Karpas-422 (cell line): ENCODE data around the gene OLIG3. TPM values are rescaled to one million over a fixed set of nuclear protein-coding genes. Genes with fewer than 3 reads are reported as not detected.
A peak's percentile ranks its signal among the peaks of the same experiment; 100 is the strongest.

Experiments
- DNase-seq: peaks from one replicate; pipeline ENCODE4 v3.0.0-alpha.2; 2015
- H2AFZ ChIP-seq: fragments of 200-600 bp; sonication (generic); 2 replicates; pipeline ENCODE4 v1.6.1; 2014; ENCODE audit warnings: antibody characterized with exemption, low read length, mixed read lengths
- H3K27ac ChIP-seq: fragments of 200-600 bp; sonication (generic); 2 replicates; pipeline ENCODE4 v1.5.1; 2014; ENCODE audit warnings: mild to moderate bottlenecking, low read length, moderate library complexity
- H3K27me3 ChIP-seq: fragments of 200-600 bp; sonication (generic); 2 replicates; pipeline ENCODE4 v1.6.1; 2014; ENCODE audit warnings: low read length, mixed read lengths
- H3K36me3 ChIP-seq: fragments of 200-600 bp; sonication (generic); 2 replicates; pipeline ENCODE4 v1.6.1; 2014; ENCODE audit warnings: low read length, mixed read lengths; ENCODE audit not compliant: insufficient read depth
- H3K4me1 ChIP-seq: fragments of 200-600 bp; sonication (generic); 2 replicates; pipeline ENCODE4 v1.6.1; 2014; ENCODE audit warnings: mild to moderate bottlenecking, low read length, mixed read lengths
- H3K4me2 ChIP-seq: fragments of 200-600 bp; sonication (generic); 2 replicates; pipeline ENCODE4 v1.6.1; 2014; ENCODE audit warnings: low read length, low read depth, mild to moderate bottlenecking; ENCODE audit not compliant: poor library complexity, severe bottlenecking
- H3K4me3 ChIP-seq: fragments of 200-600 bp; sonication (generic); 2 replicates; pipeline ENCODE4 v1.5.1; 2014; ENCODE audit warnings: mild to moderate bottlenecking, antibody characterized with exemption, low read length, mixed read lengths
- H3K79me2 ChIP-seq: fragments of 200-600 bp; sonication (generic); 2 replicates; pipeline ENCODE4 v1.6.1; 2014; ENCODE audit warnings: mild to moderate bottlenecking, low read length, mixed read lengths
- H3K9ac ChIP-seq: fragments of 200-600 bp; sonication (generic); 2 replicates; pipeline ENCODE4 v1.6.0; 2014; ENCODE audit warnings: low read length
- H3K9me2 ChIP-seq: fragments of 200-600 bp; sonication (generic), shearing (Covaris generic); replicated peaks from 2 replicates; pipeline ENCODE4 v1.6.0; 2014; ENCODE audit warnings: mild to moderate bottlenecking, low read length, moderate library complexity; ENCODE audit not compliant: insufficient read depth
- H3K9me3 ChIP-seq: fragments of 300-700, 200-600 bp; sonication (generic); 2 replicates; pipeline ENCODE4 v1.6.1; 2014; ENCODE audit warnings: low read length, mixed read lengths
- H4K20me1 ChIP-seq: fragments of 200-600 bp; sonication (generic); 2 replicates; pipeline ENCODE4 v1.6.1; 2014; ENCODE audit warnings: mild to moderate bottlenecking, antibody characterized with exemption, low read length, low read depth; ENCODE audit not compliant: insufficient read depth
- total RNA-seq: library from RNA; depleted of rRNA; stranded (reverse); fragments of >200 nt; shearing (Covaris generic); gene quantifications from 2 replicates; pipeline ENCODE4 v1.2.3, GENCODE V29; 2014; ENCODE audit warnings: low replicate concordance

Gene OLIG3
- total RNA-seq, 1 experiment from 2014 or later: not detected

DNA sequence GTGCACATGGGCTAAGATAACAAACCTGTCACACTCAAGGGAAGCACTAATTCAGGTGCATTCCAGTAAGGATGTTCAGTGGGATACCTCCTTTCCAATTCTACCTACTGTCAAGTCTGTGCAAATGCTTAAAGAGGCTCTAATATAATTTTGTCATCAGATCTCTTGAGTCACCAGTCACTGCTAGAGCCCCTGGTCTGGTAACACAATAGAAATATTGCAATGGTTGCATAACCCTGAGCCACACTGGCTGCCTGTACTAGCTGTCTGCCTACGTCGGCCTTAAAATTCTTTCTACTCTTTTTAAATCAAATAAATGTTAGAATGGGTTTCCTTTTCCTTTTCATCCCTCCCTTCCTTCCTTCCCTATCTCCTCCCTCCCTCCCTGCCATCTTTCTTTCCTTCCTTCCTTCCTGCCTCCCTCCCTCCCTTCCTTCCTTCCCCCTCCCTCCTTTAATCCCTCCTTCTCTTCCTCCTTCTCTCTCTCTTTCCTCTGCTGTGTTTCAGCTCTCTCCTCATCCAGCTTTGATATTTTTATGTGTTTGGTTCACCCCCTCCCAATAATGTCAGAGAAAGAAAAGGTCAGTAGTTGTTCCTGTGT, 28.1 kb upstream of the OLIG3 start:
- Histone ChIP-seq H3K27ac (no peak overlapping the region), H3K27me3 (no peaks in the 10 kb centered on the region), H3K9ac (no peak overlapping the region), H3K9me2 (no peaks in the 10 kb centered on the region), H3K4me1 (no peaks in the 10 kb centered on the region), H3K9me3 (peaks cover 9% of the 10 kb centered on the region; the same call in 1 of the 2 replicates), H3K4me2 (no peak overlapping the region), H3K79me2 (no peaks in the 10 kb centered on the region), H4K20me1 (no peaks in the 10 kb centered on the region), H3K36me3 (no peaks in the 10 kb centered on the region), H3K4me3 (no peak overlapping the region), H2AFZ (no peak overlapping the region)
- DNase-seq: no peak

DNA sequence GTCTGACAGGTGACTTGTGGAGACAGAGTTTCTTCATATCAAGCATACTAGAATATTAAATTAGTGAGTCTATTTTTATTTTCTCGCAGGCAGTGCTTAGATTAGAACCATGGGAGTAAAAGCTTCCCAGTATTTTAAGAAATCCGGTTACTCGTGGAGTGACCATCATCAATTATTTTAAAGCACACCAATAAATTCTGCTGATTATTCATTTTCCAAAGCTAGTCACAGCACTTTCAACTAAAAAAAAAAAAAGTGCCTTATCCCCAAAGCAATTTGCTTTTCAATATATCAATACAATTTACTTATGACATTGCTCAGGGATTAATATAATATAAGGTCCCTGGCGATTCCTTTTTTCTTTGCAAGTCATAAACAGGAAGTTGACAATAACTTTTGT, 26.3 kb upstream of the OLIG3 start:
- Histone ChIP-seq H2AFZ (no peak overlapping the region), H3K9ac (no peak overlapping the region), H3K4me3 (no peak overlapping the region), H4K20me1 (no peaks in the 10 kb centered on the region), H3K27ac (no peak overlapping the region), H3K79me2 (no peaks in the 10 kb centered on the region), H3K27me3 (no peaks in the 10 kb centered on the region), H3K36me3 (no peaks in the 10 kb centered on the region), H3K4me1 (no peaks in the 10 kb centered on the region), H3K4me2 (no peak overlapping the region), H3K9me2 (no peaks in the 10 kb centered on the region), H3K9me3 (no peaks in the 10 kb centered on the region)
- DNase-seq: no peak

DNA sequence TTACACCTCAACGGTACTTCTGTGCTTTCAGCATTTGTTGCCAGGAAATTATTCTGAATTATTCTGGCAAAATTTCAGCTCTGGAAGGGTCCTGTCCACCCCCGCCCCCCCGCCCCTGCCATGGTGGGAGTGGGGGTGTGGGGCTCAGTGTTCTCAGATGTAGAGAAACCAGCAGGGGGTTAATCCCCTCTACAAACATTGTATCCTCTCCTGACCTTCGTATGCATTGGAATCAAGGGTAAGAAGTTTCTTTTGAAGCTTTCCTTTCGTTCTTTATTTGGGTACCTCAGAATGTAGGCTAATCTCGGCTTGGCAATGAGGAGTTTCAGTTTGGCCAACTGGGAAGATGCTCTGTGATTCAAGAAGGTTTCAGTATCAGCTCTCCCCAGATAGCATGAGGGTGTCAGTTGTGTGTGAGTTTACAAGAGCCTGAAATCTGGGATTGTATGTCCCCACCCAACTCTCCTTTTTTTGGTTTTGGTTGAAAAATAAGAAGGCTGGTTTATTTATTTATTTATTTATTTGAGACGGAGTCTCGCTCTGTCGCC, 25.5 kb upstream of the OLIG3 start:
- no peaks in the 10 kb centered on the region for H3K9me2 ChIP-seq
- H3K79me2 ChIP-seq: no peaks in the 10 kb centered on the region
- H4K20me1 ChIP-seq: no peaks in the 10 kb centered on the region
- no peaks in the 10 kb centered on the region for H3K9me3 ChIP-seq
- no peak overlapping the region for H3K4me2 ChIP-seq
- no peak overlapping the region for H3K4me3 ChIP-seq
- no peaks in the 10 kb centered on the region for H3K4me1 ChIP-seq
- H3K9ac ChIP-seq: no peak overlapping the region
- no peak overlapping the region for H2AFZ ChIP-seq
- no peaks in the 10 kb centered on the region for H3K27me3 ChIP-seq
- no peak overlapping the region for H3K27ac ChIP-seq
- no peak for DNase-seq
- no peaks in the 10 kb centered on the region for H3K36me3 ChIP-seq

DNA sequence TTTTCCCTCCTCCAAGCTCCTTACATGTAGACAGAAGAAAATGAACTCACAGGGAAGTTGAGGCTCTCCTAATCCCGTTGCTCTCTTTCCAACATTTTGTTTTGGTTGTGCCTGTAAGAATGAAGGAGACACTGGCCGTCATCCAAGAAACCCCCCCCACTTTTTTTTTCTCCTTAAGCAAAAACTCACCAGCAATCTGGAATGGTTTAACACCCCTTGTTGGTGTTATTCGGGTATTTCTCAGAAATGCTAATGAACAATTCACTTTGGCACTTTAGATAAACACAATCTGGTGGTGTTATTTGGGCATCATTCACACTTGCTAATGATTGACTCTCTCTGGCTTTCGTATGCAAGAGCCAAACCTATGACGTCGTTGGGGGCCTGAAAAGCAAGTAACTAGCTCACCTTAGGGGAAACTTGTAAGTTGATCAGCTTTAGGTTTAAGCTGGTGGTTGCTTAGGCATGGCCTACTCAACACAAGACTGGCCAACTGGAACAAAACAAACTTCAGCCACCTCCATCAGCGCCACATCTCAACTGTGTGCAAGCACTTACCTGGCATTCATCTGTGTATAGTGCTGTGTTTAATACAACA, 24.3 kb upstream of the OLIG3 start:
- no peak overlapping the region for H2AFZ ChIP-seq
- H3K4me1 ChIP-seq: no peaks in the 10 kb centered on the region
- H3K9ac ChIP-seq: no peak overlapping the region
- no peak overlapping the region for H3K4me2 ChIP-seq
- H3K36me3 ChIP-seq: no peaks in the 10 kb centered on the region
- H3K79me2 ChIP-seq: no peaks in the 10 kb centered on the region
- no peaks in the 10 kb centered on the region for H4K20me1 ChIP-seq
- H3K9me2 ChIP-seq: no peaks in the 10 kb centered on the region
- H3K27ac ChIP-seq: no peak overlapping the region
- no peak for DNase-seq
- no peaks in the 10 kb centered on the region for H3K27me3 ChIP-seq
- no peak overlapping the region for H3K4me3 ChIP-seq
- no peaks in the 10 kb centered on the region for H3K9me3 ChIP-seq

DNA sequence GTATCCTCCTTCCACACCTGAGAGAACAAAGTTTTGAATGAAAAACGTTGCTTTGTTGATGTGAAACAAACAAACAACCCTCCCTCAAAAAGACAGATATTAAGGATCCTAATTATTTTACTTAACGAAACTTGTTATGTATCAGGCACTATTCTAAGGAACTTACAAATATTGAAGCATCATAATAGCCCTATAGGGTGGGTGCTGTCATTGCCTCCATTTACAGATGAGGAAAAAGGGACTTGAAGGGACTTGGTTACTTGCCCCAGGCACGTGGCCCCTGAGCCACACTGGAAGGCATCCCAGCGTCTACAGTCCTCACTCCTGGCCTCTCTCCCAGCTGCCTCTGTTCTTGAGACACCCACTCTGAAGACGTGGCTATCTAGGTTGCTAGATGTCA, 20.2 kb upstream of the OLIG3 start:
- no peak overlapping the region for H2AFZ ChIP-seq
- no peaks in the 10 kb centered on the region for H3K27me3 ChIP-seq
- H3K9me3 ChIP-seq: 0 out of 2 replicates have a peak, but pooled peaks cover 2% of the 10 kb centered on the region
- no peak overlapping the region for H3K4me2 ChIP-seq
- H3K9me2 ChIP-seq: no peaks in the 10 kb centered on the region
- no peaks in the 10 kb centered on the region for H3K4me1 ChIP-seq
- no peaks in the 10 kb centered on the region for H4K20me1 ChIP-seq
- no peaks in the 10 kb centered on the region for H3K36me3 ChIP-seq
- H3K4me3 ChIP-seq: no peak overlapping the region
- no peaks in the 10 kb centered on the region for H3K79me2 ChIP-seq
- no peak overlapping the region for H3K27ac ChIP-seq
- no peak for DNase-seq
- H3K9ac ChIP-seq: no peak overlapping the region

DNA sequence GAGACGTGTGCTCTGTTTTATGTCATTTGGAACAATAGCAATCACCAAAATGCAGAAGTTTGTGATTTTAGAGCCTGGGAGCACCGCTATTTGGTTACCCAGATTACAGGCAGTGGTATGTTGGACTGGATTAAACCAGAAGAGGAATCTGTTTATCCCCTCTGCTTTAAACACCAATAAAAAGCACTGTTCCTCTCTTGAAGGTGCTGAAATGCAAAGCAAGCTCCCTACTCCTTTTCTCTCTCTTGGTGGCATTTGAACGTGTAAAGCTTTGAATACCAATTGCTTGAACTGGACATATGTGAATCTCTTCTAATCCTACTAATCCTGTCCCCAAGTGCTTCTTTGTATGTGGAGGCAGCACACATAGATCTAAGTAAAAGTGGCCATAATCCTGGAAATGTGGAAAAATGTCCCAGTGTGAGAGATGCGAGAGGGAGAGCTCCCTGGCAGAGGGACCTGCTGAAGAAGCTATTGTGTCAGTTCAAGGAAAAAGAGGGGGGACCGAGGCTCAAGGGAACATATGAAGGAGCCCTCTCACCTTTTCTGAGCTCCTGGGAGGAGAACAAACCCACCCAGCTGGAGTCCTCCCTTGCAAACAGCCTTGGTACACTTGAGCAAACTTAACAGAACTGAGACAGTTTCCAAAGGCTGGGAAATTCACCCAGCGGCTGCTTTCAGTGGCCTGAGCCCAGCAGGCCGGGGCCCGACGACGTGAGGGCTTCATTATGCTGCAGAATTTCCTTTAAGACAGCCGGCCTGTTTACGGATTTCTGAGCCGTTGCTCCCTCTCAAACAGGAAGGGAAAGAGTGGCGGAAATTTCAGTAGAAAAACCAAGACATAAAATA, 18.8 kb upstream of the OLIG3 start:
- no peaks in the 10 kb centered on the region for H3K9me2 ChIP-seq
- no peak overlapping the region for H3K9ac ChIP-seq
- no peaks in the 10 kb centered on the region for H3K36me3 ChIP-seq
- no peaks in the 10 kb centered on the region for H3K79me2 ChIP-seq
- H2AFZ ChIP-seq: no peak overlapping the region
- H3K4me3 ChIP-seq: no peak overlapping the region
- H3K4me2 ChIP-seq: no peak overlapping the region
- no peaks in the 10 kb centered on the region for H4K20me1 ChIP-seq
- 0 out of 2 replicates have a peak, but pooled peaks cover 2% of the 10 kb centered on the region for H3K9me3 ChIP-seq
- no peaks in the 10 kb centered on the region for H3K4me1 ChIP-seq
- H3K27ac ChIP-seq: no peak overlapping the region
- no peak for DNase-seq
- H3K27me3 ChIP-seq: no peaks in the 10 kb centered on the region

DNA sequence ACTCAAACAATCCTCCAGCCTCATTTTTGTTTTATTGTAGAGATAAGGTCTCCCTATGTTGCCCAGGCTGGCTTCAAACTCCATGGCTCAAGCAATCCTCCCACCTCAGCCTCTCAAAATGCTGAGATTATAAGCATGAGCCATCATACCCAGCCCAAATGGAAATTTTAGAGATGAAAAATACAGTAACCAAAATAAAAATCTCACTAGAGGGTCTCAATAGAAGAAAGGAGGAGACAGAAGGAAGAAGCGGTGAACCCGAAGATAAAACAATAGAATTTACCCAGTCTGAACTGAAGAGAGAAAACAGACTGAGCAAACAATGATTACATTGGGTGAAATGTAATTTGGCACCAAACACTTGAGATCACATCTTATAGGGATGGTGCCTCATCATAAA, 16.7 kb upstream of the OLIG3 start:
- no peaks in the 10 kb centered on the region for H4K20me1 ChIP-seq
- no peaks in the 10 kb centered on the region for H3K27me3 ChIP-seq
- H3K36me3 ChIP-seq: no peaks in the 10 kb centered on the region

More for the DNA sequence above, 16.7 kb upstream of the OLIG3 start:
- Histone ChIP-seq H3K9me2 (no peaks in the 10 kb centered on the region), H2AFZ (no peak overlapping the region), H3K4me1 (no peaks in the 10 kb centered on the region), H3K9me3 (0 out of 2 replicates have a peak, but pooled peaks cover 2% of the 10 kb centered on the region), H3K4me3 (no peak overlapping the region), H3K27ac (no peak overlapping the region), H3K4me2 (no peak overlapping the region), H3K9ac (no peak overlapping the region), H3K79me2 (no peaks in the 10 kb centered on the region)
- peak; percentile 56 for DNase-seq
